Measurements from ENCODE around the gene INVS. TPM values are rescaled to one million over a fixed set of nuclear protein-coding genes. Genes with fewer than 3 reads are reported as not detected.

The INVS gene
- total and polyA plus RNA-seq, 2 donors (not counting 3 experiments of a cell fraction or from before 2014, with no cell fraction given): 8.5 to 17.9 TPM

- dilution Hi-C loops (cut with MboI; ENCODE audit: extremely low pct_ligation_motif_present, low sequenced_read_pairs): no loop called here
- H3K79me2 ChIP-seq (ENCODE audit: control insufficient read depth, insufficient read depth, low read length): peaks cover 4% of the 10 kb centered on the region
These were observed 27.8 kb upstream of the INVS start for GRCh38 chr9:100071271-100071670.

GRCh38 chr9:100072805-100073204 lies 26.2 kb upstream of the INVS start:
- H4K20me1 ChIP-seq (replicated peaks; ENCODE audit: control insufficient read depth, extremely low read depth, insufficient read depth, low read length): no peaks in the 10 kb centered on the region
- FAIRE-seq: no peak
- CTCF ChIA-PET: interaction anchor here (2.0 kb wide), 1 partner anchor 9 kb away, joined by 6 read pairs; no protein-coding TSS in a partner anchor

More at GRCh38 chr9:100071271-100071670, 27.8 kb upstream of the INVS start:
- BruUV-seq (replicated peaks): no TSS peak
- intact Hi-C loops (cut with micrococcal nuclease): no loop called here
- TF ChIP-seq JUN (IDR thresholded peaks at IDR 0.05; ENCODE audit: borderline replicate concordance, insufficient read depth, insufficient read length, low read depth) (no peak), FOS (IDR thresholded peaks at IDR 0.05; ENCODE audit: borderline replicate concordance, insufficient read depth, low read length) (no peak)
- Histone ChIP-seq H3K4me3 (replicated peaks in 1 of 3; ENCODE audit: insufficient read depth in 1 of 3, low read depth in 1 of 3, low read length in 3 of 3) (no peak overlapping the region), H3K27ac (ENCODE audit: insufficient read depth, low read depth, low read length) (no peak overlapping the region), H3K36me3 (ENCODE audit: control insufficient read depth in 2 of 2, extremely low read depth in 1 of 2, insufficient read depth in 2 of 2, low read length in 2 of 2) (no peaks in the 10 kb centered on the region), H3K9me3 (replicated peaks; ENCODE audit: control insufficient read depth, insufficient read depth, low read length) (no peaks in the 10 kb centered on the region), H4K20me1 (replicated peaks; ENCODE audit: control insufficient read depth, extremely low read depth, insufficient read depth, low read length) (no peaks in the 10 kb centered on the region), H3K9ac (replicated peaks; ENCODE audit: extremely low read depth, insufficient read depth, low read length) (no peak overlapping the region), H3K4me2 (ENCODE audit: insufficient read depth, low read length) (no peak overlapping the region), H3K4me1 (ENCODE audit: control insufficient read depth, extremely low read depth, insufficient read depth, low read length) (no peaks in the 10 kb centered on the region), H3K9me1 (replicated peaks; ENCODE audit: control insufficient read depth, extremely low read depth, insufficient read depth, low read length) (no peaks in the 10 kb centered on the region), H3K27me3 (ENCODE audit: control insufficient read depth in 2 of 2, insufficient read depth in 2 of 2, low read length in 2 of 2) (no peaks in the 10 kb centered on the region), H2AFZ (ENCODE audit: low read depth, low read length) (no peak overlapping the region)
- POLR2A ChIA-PET: no interaction called here
- DNase-seq (ENCODE audit: low read depth, low spot score) (no peak), FAIRE-seq (no peak)
- CTCF ChIA-PET: no interaction called here

More at GRCh38 chr9:100072805-100073204, 26.2 kb upstream of the INVS start:
- Histone ChIP-seq H3K4me2 (ENCODE audit: insufficient read depth, low read length) (no peak overlapping the region), H2AFZ (ENCODE audit: low read depth, low read length) (no peak overlapping the region), H3K9ac (replicated peaks; ENCODE audit: extremely low read depth, insufficient read depth, low read length) (no peak overlapping the region), H3K4me3 (replicated peaks in 1 of 3; ENCODE audit: insufficient read depth in 1 of 3, low read depth in 1 of 3, low read length in 3 of 3) (no peak overlapping the region), H3K36me3 (ENCODE audit: control insufficient read depth in 2 of 2, extremely low read depth in 1 of 2, insufficient read depth in 2 of 2, low read length in 2 of 2) (no peaks in the 10 kb centered on the region), H3K9me1 (replicated peaks; ENCODE audit: control insufficient read depth, extremely low read depth, insufficient read depth, low read length) (no peaks in the 10 kb centered on the region), H3K27me3 (ENCODE audit: control insufficient read depth in 2 of 2, insufficient read depth in 2 of 2, low read length in 2 of 2) (no peaks in the 10 kb centered on the region), H3K79me2 (ENCODE audit: control insufficient read depth, insufficient read depth, low read length) (peaks cover 3% of the 10 kb centered on the region), H3K9me3 (replicated peaks; ENCODE audit: control insufficient read depth, insufficient read depth, low read length) (no peaks in the 10 kb centered on the region), H3K4me1 (ENCODE audit: control insufficient read depth, extremely low read depth, insufficient read depth, low read length) (no peaks in the 10 kb centered on the region), H3K27ac (ENCODE audit: insufficient read depth, low read depth, low read length) (no peak overlapping the region)
- TF ChIP-seq POLR2AphosphoS5 (IDR thresholded peaks at IDR 0.05; ENCODE audit: insufficient read depth, low read depth, low read length): no peak
- no peak for TF ChIP-seq EZH2 (IDR thresholded peaks at IDR 0.05; ENCODE audit: borderline replicate concordance, low read depth, low read length, severe bottlenecking)
- TF ChIP-seq MYC (IDR thresholded peaks at IDR 0.05; ENCODE audit: low read depth, low read length): no peak
- no peak for TF ChIP-seq MAX (IDR thresholded peaks at IDR 0.05; ENCODE audit: insufficient read depth, insufficient read length)
- TF ChIP-seq CTCF (IDR thresholded peaks at IDR 0.05; ENCODE audit: extremely low read depth in 1 of 2, insufficient read depth in 1 of 2, low read depth in 1 of 2, low read length in 2 of 2): no peak
- TF ChIP-seq GATA2 (IDR thresholded peaks at IDR 0.05; ENCODE audit: insufficient read depth, insufficient read length, low read depth, low read length): no peak
- TF ChIP-seq FOS (IDR thresholded peaks at IDR 0.05; ENCODE audit: borderline replicate concordance, insufficient read depth, low read length): no peak
- TF ChIP-seq POLR2A (IDR thresholded peaks at IDR 0.05; ENCODE audit: low read depth, low read length): no peak
- TF ChIP-seq JUN (IDR thresholded peaks at IDR 0.05; ENCODE audit: borderline replicate concordance, insufficient read depth, insufficient read length, low read depth): no peak
- intact Hi-C loops (cut with micrococcal nuclease) (no loop called here), dilution Hi-C loops (cut with MboI; ENCODE audit: extremely low pct_ligation_motif_present, low sequenced_read_pairs) (no loop called here)
- no TSS peak for BruUV-seq (replicated peaks)
- POLR2A ChIA-PET: no interaction called here
- no peak for DNase-seq (ENCODE audit: low read depth, low spot score)
